HepG2 (cell line): ENCODE measurements around the gene FAF2. TPM values are rescaled to one million over a fixed set of nuclear protein-coding genes. Genes with fewer than 3 reads are reported as not detected.
A peak's percentile ranks its signal among the peaks of the same experiment; 100 is the strongest.

ENCODE experiments used
- ARID3A ChIP-seq: IDR thresholded peaks from 2 replicates; pipeline ENCODE4 v1.6.1; 2012; ENCODE audit warnings: low read depth, low read length, improper control_type of control experiment
- ARID5B ChIP-seq: IDR thresholded peaks from 2 replicates; pipeline ENCODE4 v1.4.0; 2020; ENCODE audit warnings: mild to moderate bottlenecking, missing genetic modification reagents
- EED ChIP-seq: sonication (generic); formaldehyde crosslinking; IDR thresholded peaks from 2 replicates; pipeline ENCODE4 v1.5.0; 2020; ENCODE audit warnings: mild to moderate bottlenecking, missing genetic modification reagents
- PAXIP1 ChIP-seq: sonication (generic); formaldehyde crosslinking; conservative IDR thresholded peaks from 2 replicates; pipeline ENCODE4 v1.4.0; 2020; ENCODE audit warnings: mild to moderate bottlenecking, missing genetic modification reagents, moderate library complexity
- TAF1 ChIP-seq: sonication (generic); formaldehyde crosslinking; IDR thresholded peaks from 2 replicates; pipeline ENCODE4 v1.4.0; 2020; ENCODE audit warnings: missing genetic modification reagents
- TARDBP ChIP-seq: sonication (generic); formaldehyde crosslinking; IDR thresholded peaks from 2 replicates; pipeline ENCODE4 v1.8.0; 2022; ENCODE audit warnings: mild to moderate bottlenecking, missing genetic modification reagents
- TFDP2 ChIP-seq: sonication (generic); formaldehyde crosslinking; IDR thresholded peaks from 2 replicates; pipeline ENCODE4 v1.4.0; 2020; ENCODE audit warnings: missing genetic modification reagents
- ZFP91 ChIP-seq: sonication (generic); formaldehyde crosslinking; IDR thresholded peaks from 2 replicates; pipeline ENCODE4 v1.9.0; 2022; ENCODE audit warnings: missing genetic modification reagents, mild to moderate bottlenecking, borderline replicate concordance
- ZFX ChIP-seq: sonication (generic); formaldehyde crosslinking; IDR thresholded peaks from 2 replicates; pipeline ENCODE4 v1.4.0; 2020; ENCODE audit warnings: mild to moderate bottlenecking, low read depth, missing genetic modification reagents, moderate library complexity
- ZNF547 ChIP-seq: sonication (generic); formaldehyde crosslinking; IDR thresholded peaks from 2 replicates; pipeline ENCODE4 v1.5.1; 2020; ENCODE audit warnings: mild to moderate bottlenecking, missing genetic modification reagents
- ZNF770 ChIP-seq: sonication (generic); formaldehyde crosslinking; IDR thresholded peaks from 2 replicates; pipeline ENCODE4 v1.5.0; 2020; ENCODE audit warnings: mild to moderate bottlenecking, missing genetic modification reagents
- ZSCAN9 ChIP-seq: IDR thresholded peaks from 2 replicates; pipeline ENCODE4 v1.6.1; 2016; ENCODE audit warnings: borderline replicate concordance
- polyA plus RNA-seq, 8 experiments: library from polyadenylated mRNA; depleted of rRNA in 3 of 8; stranded (reverse) in 7 of 8; unstranded in 1 of 8; fragments of >200 nt; fragmentation: Illumina TruSeq in 4 of 8; extraction: Trizol in 4 of 8; gene quantifications; 2 replicates each; pipeline versions ENCODE4 v1.2.1 to v1.2.3, GENCODE V29; 2011 to 2016; ENCODE audit warnings: low read depth in 4 of 8, missing spikeins in 1 of 8, mixed read lengths in 1 of 8; ENCODE audit not compliant: insufficient read depth in 1 of 8
- total RNA-seq, 5 experiments: library from RNA; depleted of rRNA; stranded (reverse); fragments of >200 nt; fragmentation: Illumina TruSeq; extraction: Trizol; gene quantifications; 2 replicates each; pipeline ENCODE4 v1.2.3, GENCODE V29; 2016; ENCODE audit warnings: low read depth in 1 of 5

The FAF2 gene
- total and polyA plus RNA-seq, 2 of the 13 experiments (the other 11 are each of a cell fraction or from before 2014, with no cell fraction given), result 27.8 to 34.3 TPM

GRCh38 chr5:176536902-176537553 lies 88.8 kb downstream of the FAF2 start, which contains the start of gene RNF44 (continued):
- TF ChIP-seq TARDBP (no peak; the same call in 1 of the 2 replicates), PAXIP1 (CRISPR knock-in tag) (peak; percentile 38), ZFX (CRISPR knock-in tag) (peak; percentile 79), ZNF770 (CRISPR knock-in tag) (0 out of 2 replicates have a peak, but pooled peaks have one; percentile 10), ARID5B (peak; percentile 14; the same call in 1 of the 2 replicates), ZSCAN9 (CRISPR knock-in tag) (0 out of 2 replicates have a peak, but pooled peaks have one; percentile 38), ARID3A (0 out of 2 replicates have a peak, but pooled peaks have one; percentile 27), ZFP91 (peak; percentile 96; the same call in 1 of the 2 replicates), ZNF547 (CRISPR knock-in tag) (no peak), TAF1 (CRISPR knock-in tag) (peak; percentile 57; the same call in 1 of the 2 replicates), TFDP2 (CRISPR knock-in tag) (peak; percentile 38; the same call in 1 of the 2 replicates), EED (CRISPR knock-in tag) (0 out of 2 replicates have a peak, but pooled peaks have one; percentile 22)
